IMR-90 (cell line): Measurements from ENCODE around the gene ALG11. TPM values are rescaled to one million over a fixed set of nuclear protein-coding genes. Genes with fewer than 3 reads are reported as not detected.

Experiments used
- ATAC-seq: fragments of 200-7000 bp; cut with Tn5 transposase; 2 replicates; pipeline ENCODE4 v1.9.1; 2020; ENCODE audit warnings: low read depth, mild to moderate bottlenecking, moderate library complexity
- BruUV-seq: library from RNA; stranded (reverse); fragments of 400-500 nt; replicated peaks from 2 replicates; lab custom pipeline; 2021; lab: Mats Ljungman, UMichigan
- CTCF ChIA-PET: fragments of 300-600 bp; formaldehyde crosslinking; extraction: SDS; loops from one replicate; lab custom pipeline; 2021; ENCODE audit warnings: antibody characterized with exemption; lab: Yijun Ruan, JAX
- POLR2A ChIA-PET: fragments of 300-600 bp; sonication (Branson Sonifier 250); formaldehyde crosslinking; loops from one replicate; lab custom pipeline; 2022; ENCODE audit warnings: antibody characterized with exemption; ENCODE audit not compliant: unreplicated experiment; lab: Charles Lee
- DNase-seq: peaks from one replicate; pipeline ENCODE4 v3.0.0; 2013
- H2AFZ ChIP-seq: replicated peaks from 2 replicates; pipeline ENCODE3; 2013; ENCODE audit warnings: low read length, mild to moderate bottlenecking; ENCODE audit not compliant: poor library complexity
- H2AK5ac ChIP-seq: 2 replicates; pipeline ENCODE4 v1.6.1; 2013; ENCODE audit warnings: low read depth, low read length, inconsistent platforms
- H2AK9ac ChIP-seq: replicated peaks from 2 replicates; pipeline ENCODE3; 2013; ENCODE audit warnings: mild to moderate bottlenecking, low read depth, low read length, moderate library complexity; ENCODE audit not compliant: poor library complexity
- H2BK120ac ChIP-seq: 2 replicates; pipeline ENCODE4 v1.6.1; 2013; ENCODE audit warnings: low read depth, low read length, inconsistent platforms
- H2BK15ac ChIP-seq: 3 replicates; pipeline ENCODE4 v1.6.1; 2013; ENCODE audit warnings: low read depth, low read length, inconsistent platforms
- H2BK20ac ChIP-seq: 2 replicates; pipeline ENCODE4 v1.6.1; 2013; ENCODE audit warnings: low read depth, mild to moderate bottlenecking, inconsistent platforms, low read length, moderate library complexity
- H2BK5ac ChIP-seq: 2 replicates; pipeline ENCODE4 v1.6.1; 2013; ENCODE audit warnings: mild to moderate bottlenecking, low read depth, low read length, inconsistent platforms; ENCODE audit not compliant: poor library complexity, severe bottlenecking
- H3K14ac ChIP-seq: replicated peaks from 2 replicates; pipeline ENCODE4 v1.6.1; 2013; ENCODE audit warnings: low read depth, low read length, inconsistent platforms
- H3K18ac ChIP-seq: 2 replicates; pipeline ENCODE4 v1.6.1; 2013; ENCODE audit warnings: low read depth, low read length, control low read depth
- H3K23ac ChIP-seq: 2 replicates; pipeline ENCODE4 v1.6.1; 2013; ENCODE audit warnings: low read depth, low read length, inconsistent platforms
- H3K27ac ChIP-seq: 2 replicates; pipeline ENCODE4 v1.5.1; 2013; ENCODE audit warnings: mild to moderate bottlenecking, control low read depth, low read length; ENCODE audit not compliant: insufficient read depth
- H3K27me3 ChIP-seq: 2 replicates; pipeline ENCODE4 v1.6.1; 2013; ENCODE audit warnings: low read length; ENCODE audit not compliant: control insufficient read depth, insufficient read depth
- H3K36me3 ChIP-seq: 2 replicates; pipeline ENCODE4 v1.6.1; 2013; ENCODE audit warnings: low read length, mixed read lengths; ENCODE audit not compliant: control insufficient read depth, insufficient read depth
- H3K4ac ChIP-seq: 2 replicates; pipeline ENCODE4 v1.6.1; 2013; ENCODE audit warnings: low read depth, low read length, inconsistent platforms
- H3K4me1 ChIP-seq: 2 replicates; pipeline ENCODE4 v1.6.1; 2013; ENCODE audit warnings: low read length, mixed read lengths; ENCODE audit not compliant: control insufficient read depth, insufficient read depth
- H3K4me2 ChIP-seq: 2 replicates; pipeline ENCODE4 v1.6.1; 2013; ENCODE audit warnings: low read depth, mild to moderate bottlenecking, control low read depth, low read length, moderate library complexity
- H3K4me3 ChIP-seq: 2 replicates; pipeline ENCODE4 v1.5.1; 2013; ENCODE audit warnings: low read depth, mild to moderate bottlenecking, control low read depth, low read length, moderate library complexity; ENCODE audit not compliant: insufficient read depth
- H3K56ac ChIP-seq: 2 replicates; pipeline ENCODE4 v1.6.1; 2013; ENCODE audit warnings: low read length, inconsistent platforms; ENCODE audit not compliant: insufficient read depth; ENCODE audit errors: extremely low read depth
- H3K79me1 ChIP-seq, 2 experiments: 2 replicates each; pipeline ENCODE4 v1.6.1; 2013; ENCODE audit warnings: low read length in 2 of 2, inconsistent platforms in 1 of 2, low read depth in 1 of 2
- H3K9ac ChIP-seq: 2 replicates; pipeline ENCODE4 v1.6.1; 2013; ENCODE audit warnings: low read depth, low read length, control low read depth
- H3K9me1 ChIP-seq: 2 replicates; pipeline ENCODE4 v1.6.1; 2013; ENCODE audit warnings: low read length, inconsistent platforms; ENCODE audit not compliant: insufficient read depth
- H3K9me3 ChIP-seq: 2 replicates; pipeline ENCODE4 v1.6.1; 2013; ENCODE audit warnings: low read length; ENCODE audit not compliant: control insufficient read depth, insufficient read depth
- H4K20me1 ChIP-seq: 2 replicates; pipeline ENCODE4 v1.6.1; 2013; ENCODE audit warnings: low read length, inconsistent platforms; ENCODE audit not compliant: insufficient read depth
- H4K5ac ChIP-seq: 2 replicates; pipeline ENCODE4 v1.6.1; 2013; ENCODE audit warnings: mild to moderate bottlenecking, low read depth, low read length, control low read depth
- H4K8ac ChIP-seq, 2 experiments: 2 replicates each; pipeline ENCODE4 v1.6.1; 2013; ENCODE audit warnings: low read depth in 2 of 2, low read length in 2 of 2, control low read depth in 1 of 2, inconsistent platforms in 1 of 2
- H4K91ac ChIP-seq: 2 replicates; pipeline ENCODE4 v1.6.1; 2013; ENCODE audit warnings: low read depth, low read length, inconsistent platforms; ENCODE audit not compliant: insufficient read depth
- WGBS, 2 experiments: methylation state at CpG; one replicate each; pipeline versions ENCODE4 v1.1.5 to v1.1.7; 2013; ENCODE audit warnings: missing lambda C conversion rate in 2 of 2; ENCODE audit not compliant: insufficient read length in 1 of 2; ENCODE audit errors: extremely low coverage in 2 of 2; 5-methylcytosine and 5-hydroxymethylcytosine counted together
- dilution Hi-C: fragments of 300-500 bp; cut with HindIII; formaldehyde crosslinking; loops from one replicate; pipeline ENCODE4 v1.14.3; 2018; ENCODE audit warnings: low sequenced_read_pairs; ENCODE audit not compliant: unreplicated experiment
- in situ Hi-C: fragments of 300-500 bp; cut with MboI; formaldehyde crosslinking; loops from 3 replicates; pipeline ENCODE4 v1.14.3; 2019; ENCODE audit warnings: low sequenced_read_pairs, inconsistent platforms, mixed read lengths
- intact Hi-C: fragments of 100-400 bp; cut with micrococcal nuclease; formaldehyde crosslinking; loops from 2 replicates; pipeline ENCODE4 v1.10.0; 2022
- polyA plus RNA-seq, 3 experiments: library from polyadenylated mRNA; depleted of rRNA; stranded (reverse); fragments of >200 nt; gene quantifications; 2 replicates each; pipeline ENCODE4 v1.2.3, GENCODE V29; 2012; ENCODE audit warnings: low replicate concordance in 1 of 3
- total RNA-seq: library from RNA; depleted of rRNA; stranded (reverse); fragments of >200 nt; gene quantifications from 2 replicates; pipeline ENCODE4 v1.2.3, GENCODE V29; 2012
- TF ChIP-seq, protein P1 (sequence below): conservative IDR thresholded peaks from 2 replicates; pipeline ENCODE4 v1.5.1; 2012; ENCODE audit warnings: mild to moderate bottlenecking, low read depth, low read length, improper control_type of control experiment

ALG11 gene
- total and polyA plus RNA-seq, 2 of the 4 experiments (the other 2 are of a cell fraction): 10.0 to 12.7 TPM

DNA sequence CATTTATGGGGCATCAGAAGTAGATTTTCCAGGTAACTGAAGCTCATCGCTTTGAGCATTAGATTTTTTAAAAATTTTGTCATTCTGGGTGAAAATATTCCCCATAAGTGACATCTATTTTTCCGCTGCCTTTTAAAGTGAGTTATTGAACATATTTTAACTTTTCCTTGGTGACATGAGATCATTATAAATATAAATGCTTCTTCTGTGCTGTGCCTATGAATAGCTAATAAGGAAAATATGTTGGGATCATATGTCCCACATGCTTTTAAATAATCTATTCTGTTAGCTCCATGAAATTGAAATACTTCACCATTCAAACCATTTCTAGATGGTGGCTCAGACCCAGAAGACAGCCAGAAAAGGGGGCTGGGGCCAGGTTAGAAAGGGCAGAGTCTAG lies 15.0 kb upstream of the ALG11 start:
- Histone ChIP-seq H3K27ac (no peak overlapping the region), H3K36me3 (no peaks in the 10 kb centered on the region), H4K91ac (no peak overlapping the region), H3K14ac (no peak overlapping the region), H3K18ac (no peak overlapping the region), H3K9me1 (no peaks in the 10 kb centered on the region), H3K23ac (no peak overlapping the region), H3K9me3 (no peaks in the 10 kb centered on the region), H3K9ac (no peak overlapping the region), H3K4me3 (no peak overlapping the region), H2AFZ (no peak overlapping the region), H2BK120ac (no peak overlapping the region), H4K5ac (no peak overlapping the region), H2BK15ac (no peak overlapping the region), H4K20me1 (peaks cover 5% of the 10 kb centered on the region; the same call in 1 of the 2 replicates), H3K4ac (no peak overlapping the region), H2BK5ac (no peak overlapping the region), H2AK9ac (no peak overlapping the region), H2AK5ac (no peak overlapping the region), H3K27me3 (peaks cover 48% of the 10 kb centered on the region), H4K8ac (no peak overlapping the region), H3K4me1 (peaks cover 12% of the 10 kb centered on the region), H3K79me1 (no peaks in the 10 kb centered on the region), H3K4me2 (no peak overlapping the region), H2BK20ac (no peak overlapping the region), H3K56ac (no peak overlapping the region)
- no CpG with 5 or more reads among the region's 2 CpGs for WGBS, 2 experiments
- no TSS peak for BruUV-seq
- DNase-seq: no peak
- POLR2A ChIA-PET: no interaction called here
- intact Hi-C loops: no loop called here
- in situ Hi-C loops: no loop called here
- ATAC-seq: no peak
- CTCF ChIA-PET: no interaction called here
- TF ChIP-seq, protein P1, sequence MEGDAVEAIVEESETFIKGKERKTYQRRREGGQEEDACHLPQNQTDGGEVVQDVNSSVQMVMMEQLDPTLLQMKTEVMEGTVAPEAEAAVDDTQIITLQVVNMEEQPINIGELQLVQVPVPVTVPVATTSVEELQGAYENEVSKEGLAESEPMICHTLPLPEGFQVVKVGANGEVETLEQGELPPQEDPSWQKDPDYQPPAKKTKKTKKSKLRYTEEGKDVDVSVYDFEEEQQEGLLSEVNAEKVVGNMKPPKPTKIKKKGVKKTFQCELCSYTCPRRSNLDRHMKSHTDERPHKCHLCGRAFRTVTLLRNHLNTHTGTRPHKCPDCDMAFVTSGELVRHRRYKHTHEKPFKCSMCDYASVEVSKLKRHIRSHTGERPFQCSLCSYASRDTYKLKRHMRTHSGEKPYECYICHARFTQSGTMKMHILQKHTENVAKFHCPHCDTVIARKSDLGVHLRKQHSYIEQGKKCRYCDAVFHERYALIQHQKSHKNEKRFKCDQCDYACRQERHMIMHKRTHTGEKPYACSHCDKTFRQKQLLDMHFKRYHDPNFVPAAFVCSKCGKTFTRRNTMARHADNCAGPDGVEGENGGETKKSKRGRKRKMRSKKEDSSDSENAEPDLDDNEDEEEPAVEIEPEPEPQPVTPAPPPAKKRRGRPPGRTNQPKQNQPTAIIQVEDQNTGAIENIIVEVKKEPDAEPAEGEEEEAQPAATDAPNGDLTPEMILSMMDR: no peak
- dilution Hi-C loops: no loop called here
